ENCODE results near the gene NECTIN2. TPM values are rescaled to one million over a fixed set of nuclear protein-coding genes. Genes with fewer than 3 reads are reported as not detected.
"Not testable (repeated sequence)": the region's sequence is repeated elsewhere in the genome, so short reads cannot be mapped to it uniquely, and the experiment has no call there.

NECTIN2 gene
- polyA plus RNA-seq, 3 donors = 5.6 to 18.2 (median 9.3) TPM

DNA sequence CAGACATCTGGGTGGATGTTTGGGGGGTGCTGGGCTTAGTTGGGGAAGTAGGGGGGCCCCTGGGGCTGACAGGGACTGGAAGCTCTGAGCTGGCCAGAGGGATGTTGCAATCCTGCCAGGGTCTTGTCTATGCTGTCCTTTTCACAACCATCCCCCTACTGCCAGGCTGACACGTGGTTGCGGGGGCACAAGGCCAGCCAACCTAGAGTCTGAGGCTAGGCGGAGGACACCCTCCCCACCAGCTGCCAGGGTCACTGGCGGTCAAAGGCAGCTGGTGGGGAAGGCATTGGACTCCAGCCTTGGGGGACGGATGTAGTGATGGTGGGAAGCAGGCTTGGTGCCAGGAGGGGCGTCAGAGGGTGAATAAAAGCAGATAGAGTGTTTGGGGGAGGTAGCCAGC lies 66.8 kb downstream of the NECTIN2 start:
- Histone ChIP-seq H3K27me3 (ENCODE audit: control insufficient read depth in 2 of 2, insufficient read depth in 2 of 2, low read length in 2 of 2) (no peaks in the 10 kb centered on the region), H2AFZ (ENCODE audit: insufficient read depth, low read depth, low read length, poor library complexity, severe bottlenecking) (no peak overlapping the region), H4K20me1 (ENCODE audit: insufficient read depth, low read length) (no peaks in the 10 kb centered on the region), H3K4me3 (replicated peaks in 1 of 3; ENCODE audit: low read depth in 2 of 3, low read length in 3 of 3) (no peak overlapping the region), H3K4me2 (replicated peaks; ENCODE audit: extremely low read depth, low read length, poor library complexity, severe bottlenecking) (no peak overlapping the region), H3K27ac (ENCODE audit: low read depth in 1 of 2, low read length in 2 of 2) (no peak overlapping the region), H3K4me1 (ENCODE audit: control insufficient read depth in 1 of 2, insufficient read depth in 2 of 2, low read length in 2 of 2) (peaks cover 30 to 33% of the 10 kb centered on the region in 2 donors), H3K9me3 (replicated peaks in 1 of 2; ENCODE audit: control insufficient read depth in 1 of 2, insufficient read depth in 1 of 2, low read length in 2 of 2) (no peaks in the 10 kb centered on the region), H3K36me3 (replicated peaks in 1 of 2; ENCODE audit: control insufficient read depth in 1 of 2, insufficient read depth in 2 of 2, low read length in 2 of 2) (no peaks in the 10 kb centered on the region), H3K79me2 (ENCODE audit: insufficient read depth, low read length) (no peaks in the 10 kb centered on the region), H3K9ac (ENCODE audit: insufficient read depth, low read length, poor library complexity, severe bottlenecking) (no peak overlapping the region)
- H3K9me3 Mint-ChIP-seq = no peaks in the 10 kb centered on the region
- WGBS (ENCODE audit: insufficient coverage) = 6% methylated on average over 2 of the region's 6 CpGs
- H3K4me3 Mint-ChIP-seq = peak overlapping the region in 1 of 2 donors; percentile 60
- TF ChIP-seq, protein P1, sequence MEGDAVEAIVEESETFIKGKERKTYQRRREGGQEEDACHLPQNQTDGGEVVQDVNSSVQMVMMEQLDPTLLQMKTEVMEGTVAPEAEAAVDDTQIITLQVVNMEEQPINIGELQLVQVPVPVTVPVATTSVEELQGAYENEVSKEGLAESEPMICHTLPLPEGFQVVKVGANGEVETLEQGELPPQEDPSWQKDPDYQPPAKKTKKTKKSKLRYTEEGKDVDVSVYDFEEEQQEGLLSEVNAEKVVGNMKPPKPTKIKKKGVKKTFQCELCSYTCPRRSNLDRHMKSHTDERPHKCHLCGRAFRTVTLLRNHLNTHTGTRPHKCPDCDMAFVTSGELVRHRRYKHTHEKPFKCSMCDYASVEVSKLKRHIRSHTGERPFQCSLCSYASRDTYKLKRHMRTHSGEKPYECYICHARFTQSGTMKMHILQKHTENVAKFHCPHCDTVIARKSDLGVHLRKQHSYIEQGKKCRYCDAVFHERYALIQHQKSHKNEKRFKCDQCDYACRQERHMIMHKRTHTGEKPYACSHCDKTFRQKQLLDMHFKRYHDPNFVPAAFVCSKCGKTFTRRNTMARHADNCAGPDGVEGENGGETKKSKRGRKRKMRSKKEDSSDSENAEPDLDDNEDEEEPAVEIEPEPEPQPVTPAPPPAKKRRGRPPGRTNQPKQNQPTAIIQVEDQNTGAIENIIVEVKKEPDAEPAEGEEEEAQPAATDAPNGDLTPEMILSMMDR (IDR thresholded peaks at IDR 0.05) = no peak
- H3K27ac Mint-ChIP-seq = peak overlapping the region in 2 of 7 donors; percentile 54 to 62
- H3K36me3 Mint-ChIP-seq = no peaks in the 10 kb centered on the region
- peaks cover 2 to 11% (median 9%) of the 10 kb centered on the region in 3 donors for H3K27me3 Mint-ChIP-seq (ENCODE audit: low read depth in 3 of 3)
- DNase-seq = no peak
- peaks cover 35% of the 10 kb centered on the region for H3K4me1 Mint-ChIP-seq
- intact Hi-C loops (cut with micrococcal nuclease) = no loop called here

DNA sequence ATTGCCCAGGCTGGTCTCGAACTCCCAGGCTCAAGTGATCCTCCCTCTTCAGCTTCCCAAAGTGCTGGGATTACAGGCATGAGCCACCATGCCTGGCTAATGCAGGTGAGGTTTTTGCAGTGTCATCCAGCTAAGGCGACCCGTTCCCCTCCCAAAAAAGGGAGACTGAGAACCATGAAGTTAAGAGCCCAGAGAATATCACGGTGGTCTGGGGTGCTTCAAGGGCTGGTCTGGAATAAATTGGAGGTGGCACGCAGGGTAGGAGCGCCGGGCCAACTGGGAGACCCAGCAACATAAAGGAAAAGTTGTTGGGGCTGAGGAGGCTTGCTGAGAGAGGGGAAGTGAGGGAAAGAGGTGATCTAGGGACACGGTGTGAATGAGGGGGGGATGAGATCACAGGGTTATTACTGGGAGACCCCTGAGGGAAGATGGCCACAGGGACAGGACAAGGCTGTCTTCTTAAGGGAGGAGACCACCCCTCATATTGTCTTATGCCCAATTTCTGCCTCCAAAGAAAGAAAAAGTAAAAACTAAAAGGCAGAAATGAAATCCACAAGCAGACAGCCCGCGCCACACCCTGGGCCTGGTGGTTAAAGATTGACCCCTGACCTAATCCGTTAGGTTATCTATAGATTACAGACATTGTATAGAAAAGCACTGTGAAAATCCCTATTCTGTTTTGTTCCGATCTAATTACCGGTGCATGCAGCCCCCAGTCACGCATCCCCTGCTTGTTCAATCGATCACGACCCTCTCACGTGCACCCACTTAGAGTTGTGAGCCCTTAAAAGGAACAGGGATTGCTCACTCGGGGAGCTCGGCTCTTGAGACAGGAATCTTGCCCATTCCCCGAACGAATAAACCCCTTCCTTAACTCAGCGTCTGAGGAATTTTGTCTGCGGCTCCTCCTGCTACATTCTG lies 67.7 kb downstream of the NECTIN2 start:
- H3K27ac ChIP-seq (ENCODE audit: low read depth in 1 of 2, low read length in 2 of 2); H3K36me3 ChIP-seq (replicated peaks in 1 of 2; ENCODE audit: control insufficient read depth in 1 of 2, insufficient read depth in 2 of 2, low read length in 2 of 2); DNase-seq; H3K9me3 ChIP-seq (replicated peaks in 1 of 2; ENCODE audit: control insufficient read depth in 1 of 2, insufficient read depth in 1 of 2, low read length in 2 of 2); H4K20me1 ChIP-seq (ENCODE audit: insufficient read depth, low read length); H3K79me2 ChIP-seq (ENCODE audit: insufficient read depth, low read length); H3K36me3 Mint-ChIP-seq; intact Hi-C loops (cut with micrococcal nuclease); H3K9me3 Mint-ChIP-seq; H3K27me3 ChIP-seq (ENCODE audit: control insufficient read depth in 2 of 2, insufficient read depth in 2 of 2, low read length in 2 of 2): not testable (repeated sequence)
- Histone ChIP-seq H2AFZ (ENCODE audit: insufficient read depth, low read depth, low read length, poor library complexity, severe bottlenecking) (peak overlapping the region; percentile 93), H3K4me2 (replicated peaks; ENCODE audit: extremely low read depth, low read length, poor library complexity, severe bottlenecking) (peak overlapping the region; percentile 81), H3K4me3 (replicated peaks in 1 of 3; ENCODE audit: low read depth in 2 of 3, low read length in 3 of 3) (peak overlapping the region in 1 of 3 experiments; percentile 77), H3K9ac (ENCODE audit: insufficient read depth, low read length, poor library complexity, severe bottlenecking) (peak overlapping the region; percentile 55), H3K4me1 (ENCODE audit: control insufficient read depth in 1 of 2, insufficient read depth in 2 of 2, low read length in 2 of 2) (peaks cover 30 to 33% of the 10 kb centered on the region in 2 donors)
- peak overlapping the region; percentile 92 to 98 for H3K4me3 Mint-ChIP-seq
- H3K27me3 Mint-ChIP-seq (ENCODE audit: low read depth in 3 of 3) = peaks cover 2 to 11% (median 8%) of the 10 kb centered on the region in 3 donors
- peak overlapping the region in 6 of 7 donors; percentile 50 to 93 (median 62) for H3K27ac Mint-ChIP-seq
- 54% methylated on average over 12 of the region's 23 CpGs for WGBS (ENCODE audit: insufficient coverage)
- peaks cover 35% of the 10 kb centered on the region for H3K4me1 Mint-ChIP-seq

DNA sequence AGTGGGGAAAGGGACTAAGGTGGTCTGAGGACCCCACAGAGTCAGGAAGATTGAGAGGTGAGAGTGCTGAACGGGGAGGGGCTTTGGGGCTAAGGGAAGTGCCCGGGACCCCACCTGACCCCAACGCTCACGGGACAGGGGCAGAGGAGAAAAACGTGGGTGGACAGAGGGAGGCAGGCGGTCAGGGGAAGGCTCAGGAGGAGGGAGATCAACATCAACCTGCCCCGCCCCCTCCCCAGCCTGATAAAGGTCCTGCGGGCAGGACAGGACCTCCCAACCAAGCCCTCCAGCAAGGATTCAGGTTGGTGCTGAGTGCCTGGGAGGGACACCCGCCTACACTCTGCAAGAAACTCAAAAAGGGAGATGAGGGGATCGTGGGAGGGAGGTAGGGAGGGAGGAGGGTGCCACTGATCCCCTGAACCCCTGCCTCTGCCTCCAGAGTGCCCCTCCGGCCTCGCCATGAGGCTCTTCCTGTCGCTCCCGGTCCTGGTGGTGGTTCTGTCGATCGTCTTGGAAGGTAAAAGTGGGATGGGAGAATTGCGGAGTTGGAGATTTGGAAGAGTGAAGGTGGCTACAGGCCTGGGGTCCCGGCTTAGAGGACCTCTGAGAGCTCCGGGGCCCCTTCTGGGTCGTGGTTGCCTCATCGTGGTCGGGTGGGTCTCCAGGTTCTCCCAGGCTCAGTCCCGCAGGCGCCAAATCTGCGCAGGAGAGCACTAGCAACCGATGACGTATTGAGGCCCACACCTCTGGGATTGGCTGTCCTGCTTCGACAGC lies 68.5 kb downstream of the NECTIN2 start, which contains the start of gene APOC1:
TSS of gene APOC1 (plus strand) at position 176 of the 774 bp plus-strand sequence. CDS start at position 460, 284 bp downstream.
- H3K79me2 ChIP-seq (ENCODE audit: insufficient read depth, low read length); H3K27me3 Mint-ChIP-seq (ENCODE audit: low read depth in 3 of 3); H3K36me3 ChIP-seq (replicated peaks in 1 of 2; ENCODE audit: control insufficient read depth in 1 of 2, insufficient read depth in 2 of 2, low read length in 2 of 2); H4K20me1 ChIP-seq (ENCODE audit: insufficient read depth, low read length); intact Hi-C loops (cut with micrococcal nuclease); H3K9me3 Mint-ChIP-seq; H3K27me3 ChIP-seq (ENCODE audit: control insufficient read depth in 2 of 2, insufficient read depth in 2 of 2, low read length in 2 of 2); H3K36me3 Mint-ChIP-seq; H3K9me3 ChIP-seq (replicated peaks in 1 of 2; ENCODE audit: control insufficient read depth in 1 of 2, insufficient read depth in 1 of 2, low read length in 2 of 2): not testable (repeated sequence)
- H3K27ac ChIP-seq (ENCODE audit: low read depth in 1 of 2, low read length in 2 of 2) = peak within 1 kb of the TSS in 1 of 2 donors; percentile 72
- peak within 1 kb of the TSS; percentile 81 for H3K4me2 ChIP-seq (replicated peaks; ENCODE audit: extremely low read depth, low read length, poor library complexity, severe bottlenecking)
- H3K4me1 Mint-ChIP-seq = peaks cover 35% of the 10 kb centered on the region
- peak; percentile 74 to 85 (median 82) for DNase-seq
- H3K4me3 ChIP-seq (replicated peaks in 1 of 3; ENCODE audit: low read depth in 2 of 3, low read length in 3 of 3) = peak within 1 kb of the TSS; percentile 33 to 77 (median 64)
- peak within 1 kb of the TSS; percentile 54 to 93 (median 86) for H3K27ac Mint-ChIP-seq
- H3K4me1 ChIP-seq (ENCODE audit: control insufficient read depth in 1 of 2, insufficient read depth in 2 of 2, low read length in 2 of 2) = peaks cover 30 to 33% of the 10 kb centered on the region in 2 donors
- peak within 1 kb of the TSS; percentile 92 to 98 for H3K4me3 Mint-ChIP-seq
- peak within 1 kb of the TSS; percentile 93 for H2AFZ ChIP-seq (ENCODE audit: insufficient read depth, low read depth, low read length, poor library complexity, severe bottlenecking)
- 13% methylated on average over 8 of the region's 28 CpGs for WGBS (ENCODE audit: insufficient coverage)
- peak within 1 kb of the TSS; percentile 55 for H3K9ac ChIP-seq (ENCODE audit: insufficient read depth, low read length, poor library complexity, severe bottlenecking)

All from CD14-positive monocyte (primary cell).